ENCODE data around the gene MACROD2. TPM values are rescaled to one million over a fixed set of nuclear protein-coding genes. Genes with fewer than 3 reads are reported as not detected.
"Not testable (repeated sequence)": the region's sequence is repeated elsewhere in the genome, so short reads cannot be mapped to it uniquely, and the experiment has no call there.

Gene MACROD2
- total RNA-seq, 1 experiment from 2014 or later = 2.3 TPM

GRCh38 chr20:15491575-15491974 is 1496.3 kb downstream of the MACROD2 start:
- peak; percentile 26 for DNase-seq (ENCODE audit: low spot score)

GRCh38 chr20:15494851-15495250 is 1499.5 kb downstream of the MACROD2 start:
- DNase-seq (ENCODE audit: low spot score) = no peak

GRCh38 chr20:15496501-15497039 is 1501.3 kb downstream of the MACROD2 start:
- no peak for DNase-seq (ENCODE audit: low spot score)

GRCh38 chr20:15498926-15499325 is 1503.6 kb downstream of the MACROD2 start:
- no peak for DNase-seq (ENCODE audit: low spot score)

GRCh38 chr20:15506311-15506710 is 1511.0 kb downstream of the MACROD2 start:
- DNase-seq (ENCODE audit: low spot score) = no peak

GRCh38 chr20:15507151-15507550 is 1511.8 kb downstream of the MACROD2 start:
- DNase-seq (ENCODE audit: low spot score) = no peak

- DNase-seq (ENCODE audit: low spot score) = no peak
Measured at GRCh38 chr20:15511551-15511950, 1516.2 kb downstream of the MACROD2 start.

GRCh38 chr20:15512916-15513315 is 1517.6 kb downstream of the MACROD2 start:
- no peak for DNase-seq (ENCODE audit: low spot score)

- no peak for DNase-seq (ENCODE audit: low spot score)
Measured at GRCh38 chr20:15515691-15516090, 1520.4 kb downstream of the MACROD2 start.

- no peak for DNase-seq (ENCODE audit: low spot score)
Measured at GRCh38 chr20:15520930-15521524, 1525.7 kb downstream of the MACROD2 start.

- DNase-seq (ENCODE audit: low spot score) = no peak
Measured at GRCh38 chr20:15523400-15523799, 1528.1 kb downstream of the MACROD2 start.

- no peak for DNase-seq (ENCODE audit: low spot score)
Measured at GRCh38 chr20:15528391-15529111, 1533.2 kb downstream of the MACROD2 start.

GRCh38 chr20:15535863-15536262 is 1540.5 kb downstream of the MACROD2 start:
- DNase-seq (ENCODE audit: low spot score) = no peak

GRCh38 chr20:15537200-15537599 is 1541.9 kb downstream of the MACROD2 start:
- DNase-seq (ENCODE audit: low spot score) = not testable (repeated sequence)

- no peak for DNase-seq (ENCODE audit: low spot score)
Measured at GRCh38 chr20:15542655-15543054, 1547.3 kb downstream of the MACROD2 start.

GRCh38 chr20:15544742-15545141 is 1549.4 kb downstream of the MACROD2 start:
- DNase-seq (ENCODE audit: low spot score) = no peak

- DNase-seq (ENCODE audit: low spot score) = no peak
Measured at GRCh38 chr20:15546525-15547023, 1551.3 kb downstream of the MACROD2 start.

- no peak for DNase-seq (ENCODE audit: low spot score)
Measured at GRCh38 chr20:15547119-15547518, 1551.8 kb downstream of the MACROD2 start.

- no peak for DNase-seq (ENCODE audit: low spot score)
Measured at GRCh38 chr20:15550116-15550870, 1555.0 kb downstream of the MACROD2 start.

- DNase-seq (ENCODE audit: low spot score) = no peak
Measured at GRCh38 chr20:15555913-15556312, 1560.6 kb downstream of the MACROD2 start.

- DNase-seq (ENCODE audit: low spot score) = no peak
Measured at GRCh38 chr20:15556869-15557268, 1561.6 kb downstream of the MACROD2 start.

- no peak for DNase-seq (ENCODE audit: low spot score)
Measured at GRCh38 chr20:15561070-15561569, 1565.8 kb downstream of the MACROD2 start.

Data from HT-29 (cell line).